Keratinocyte (primary cell): Measurements from ENCODE around the gene GABRR2. TPM values are rescaled to one million over a fixed set of nuclear protein-coding genes. Genes with fewer than 3 reads are reported as not detected.

ENCODE experiments used
- DNase-seq: peaks from one replicate; pipeline ENCODE4 v3.0.0-alpha.2; 2011; ENCODE audit warnings: low read depth, missing footprints, low spot score
- FAIRE-seq: peaks from 2 replicates; lab custom pipeline; 2011; peaks lifted over from hg19 to GRCh38; lab: Jason Lieb, UNC
- H2AFZ ChIP-seq: 2 replicates; pipeline ENCODE4 v1.6.0; 2012; ENCODE audit warnings: low read length, control low read depth, inconsistent platforms; ENCODE audit not compliant: control insufficient read depth
- H3K27ac ChIP-seq: 2 replicates; pipeline ENCODE4 v1.5.1; 2011; ENCODE audit warnings: low read length; ENCODE audit not compliant: control insufficient read depth, insufficient read depth
- H3K27me3 ChIP-seq: 3 replicates; pipeline ENCODE4 v1.6.0; 2011; ENCODE audit warnings: low read length; ENCODE audit not compliant: control insufficient read depth, insufficient read depth; ENCODE audit errors: extremely low read depth
- H3K36me3 ChIP-seq, 2 experiments: 2 replicates in 1 of 2; 3 replicates in 1 of 2; pipeline ENCODE4 v1.5.1; 2011; ENCODE audit warnings: low read length in 2 of 2, mild to moderate bottlenecking in 1 of 2; ENCODE audit not compliant: control insufficient read depth in 2 of 2, insufficient read depth in 2 of 2; ENCODE audit errors: extremely low read depth in 1 of 2
- H3K4me1 ChIP-seq: 3 replicates; pipeline ENCODE4 v1.5.1; 2011; ENCODE audit warnings: low read length; ENCODE audit not compliant: control insufficient read depth, insufficient read depth; ENCODE audit errors: extremely low read depth
- H3K4me2 ChIP-seq: 3 replicates; pipeline ENCODE4 v1.6.0; 2011; ENCODE audit warnings: low read depth, low read length; ENCODE audit not compliant: control insufficient read depth, insufficient read depth; ENCODE audit errors: extremely low read depth
- H3K4me3 ChIP-seq, 3 experiments: fragments of 200-600 bp in 1 of 3; sonication (generic) in 1 of 3; 2 replicates in 2 of 3; 3 replicates in 1 of 3; pipeline ENCODE4 v1.5.1; 2011 to 2016; ENCODE audit warnings: low read length in 3 of 3, mild to moderate bottlenecking in 3 of 3, control low read depth in 2 of 3, inconsistent platforms in 1 of 3, low read depth in 1 of 3, mixed read lengths in 1 of 3, mixed run types in 1 of 3, moderate library complexity in 1 of 3; ENCODE audit not compliant: control insufficient read depth in 2 of 3, insufficient read depth in 2 of 3; ENCODE audit errors: extremely low read depth in 1 of 3
- H3K79me2 ChIP-seq: 2 replicates; pipeline ENCODE4 v1.6.0; 2012; ENCODE audit warnings: low read length; ENCODE audit not compliant: control insufficient read depth, insufficient read depth
- H3K9ac ChIP-seq: 3 replicates; pipeline ENCODE4 v1.6.0; 2011; ENCODE audit warnings: low read length; ENCODE audit not compliant: control insufficient read depth, insufficient read depth; ENCODE audit errors: extremely low read depth
- H3K9me1 ChIP-seq: 3 replicates; pipeline ENCODE4 v1.6.0; 2011; ENCODE audit warnings: low read length; ENCODE audit not compliant: control insufficient read depth, insufficient read depth; ENCODE audit errors: extremely low read depth
- H3K9me3 ChIP-seq: 2 replicates; pipeline ENCODE4 v1.5.1; 2012; ENCODE audit warnings: low read depth, low read length; ENCODE audit not compliant: control insufficient read depth
- H4K20me1 ChIP-seq: 3 replicates; pipeline ENCODE4 v1.6.0; 2011; ENCODE audit warnings: low read length; ENCODE audit not compliant: control insufficient read depth, insufficient read depth; ENCODE audit errors: extremely low read depth
- EZH2 ChIP-seq: IDR thresholded peaks from one replicate; pipeline ENCODE4 v1.6.1; 2012; ENCODE audit warnings: inconsistent platforms, mild to moderate bottlenecking, low read length, moderate library complexity
- dilution Hi-C: fragments of 300-500 bp; cut with MboI; formaldehyde crosslinking; loops from one replicate; pipeline ENCODE4 v1.7.0; 2020; ENCODE audit warnings: low sequenced_read_pairs; ENCODE audit not compliant: extremely low pct_ligation_motif_present
- polyA plus RNA-seq, 5 experiments: library from polyadenylated mRNA; depleted of rRNA in 3 of 5; stranded (reverse) in 3 of 5; stranded (forward) in 1 of 5; unstranded in 1 of 5; fragments of >200 nt; gene quantifications; 1 replicate in 1 of 5; 2 replicates in 3 of 5; 3 replicates in 1 of 5; pipeline versions ENCODE4 v1.2.1 to v1.2.3, GENCODE V29; 2011 to 2012; ENCODE audit warnings: missing spikeins in 2 of 5, low read depth in 1 of 5, low replicate concordance in 1 of 5
- TF ChIP-seq, protein P1 (sequence below), 3 experiments: IDR thresholded peaks in 1 of 3; conservative IDR thresholded peaks in 1 of 3; optimal IDR thresholded peaks in 1 of 3; 2 replicates in 2 of 3; 3 replicates in 1 of 3; pipeline versions ENCODE3 to v1.5.1; 2011; ENCODE audit warnings: low read length in 3 of 3, mild to moderate bottlenecking in 3 of 3, moderate library complexity in 2 of 3, control low read depth in 1 of 3, inconsistent platforms in 1 of 3; ENCODE audit not compliant: insufficient read depth in 2 of 3; ENCODE audit errors: extremely low read depth in 1 of 3

The GABRR2 gene
- polyA plus RNA-seq, 1 donor (not counting 4 experiments of a cell fraction or from before 2014, with no cell fraction given) = 0.03 TPM

DNA sequence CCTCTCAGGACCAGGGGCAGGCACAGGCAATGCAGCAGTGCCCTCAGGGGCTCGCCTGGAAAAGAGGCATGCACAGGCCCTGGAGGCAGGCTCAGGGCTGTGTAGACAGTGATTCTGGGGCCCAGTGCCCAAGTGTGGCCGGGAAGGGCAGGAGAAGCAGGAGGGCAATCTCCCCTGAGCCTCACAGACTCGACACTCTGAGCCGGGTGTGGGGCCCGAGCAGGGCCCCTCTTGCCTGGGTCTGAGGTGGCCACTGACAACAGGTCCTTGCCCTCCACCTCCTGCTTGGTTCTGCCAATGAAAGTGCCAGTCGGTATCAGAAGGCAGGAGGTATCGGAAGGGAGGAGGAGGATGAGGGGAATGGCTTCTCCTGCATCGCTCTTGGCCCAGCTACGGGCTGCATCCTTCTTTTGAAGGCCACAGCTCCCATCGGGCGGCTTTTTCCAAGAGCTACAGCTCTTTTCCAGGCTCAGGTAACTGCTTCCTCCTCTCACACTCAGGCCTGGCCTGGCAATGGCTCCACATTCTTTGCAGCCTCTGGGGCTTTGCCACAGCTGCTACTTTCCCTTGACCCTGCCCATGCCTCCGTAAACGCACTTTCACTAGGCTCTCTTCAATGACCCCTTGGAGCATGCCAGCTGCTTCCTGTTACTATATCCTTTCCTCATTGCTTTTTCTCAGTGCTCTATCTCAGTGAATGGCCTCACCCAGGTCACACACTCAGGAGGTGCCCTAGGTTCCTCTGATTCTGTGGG is 24.5 kb downstream of the GABRR2 start:
- dilution Hi-C loops = no loop called here
- DNase-seq = no peak
- TF ChIP-seq, protein P1, sequence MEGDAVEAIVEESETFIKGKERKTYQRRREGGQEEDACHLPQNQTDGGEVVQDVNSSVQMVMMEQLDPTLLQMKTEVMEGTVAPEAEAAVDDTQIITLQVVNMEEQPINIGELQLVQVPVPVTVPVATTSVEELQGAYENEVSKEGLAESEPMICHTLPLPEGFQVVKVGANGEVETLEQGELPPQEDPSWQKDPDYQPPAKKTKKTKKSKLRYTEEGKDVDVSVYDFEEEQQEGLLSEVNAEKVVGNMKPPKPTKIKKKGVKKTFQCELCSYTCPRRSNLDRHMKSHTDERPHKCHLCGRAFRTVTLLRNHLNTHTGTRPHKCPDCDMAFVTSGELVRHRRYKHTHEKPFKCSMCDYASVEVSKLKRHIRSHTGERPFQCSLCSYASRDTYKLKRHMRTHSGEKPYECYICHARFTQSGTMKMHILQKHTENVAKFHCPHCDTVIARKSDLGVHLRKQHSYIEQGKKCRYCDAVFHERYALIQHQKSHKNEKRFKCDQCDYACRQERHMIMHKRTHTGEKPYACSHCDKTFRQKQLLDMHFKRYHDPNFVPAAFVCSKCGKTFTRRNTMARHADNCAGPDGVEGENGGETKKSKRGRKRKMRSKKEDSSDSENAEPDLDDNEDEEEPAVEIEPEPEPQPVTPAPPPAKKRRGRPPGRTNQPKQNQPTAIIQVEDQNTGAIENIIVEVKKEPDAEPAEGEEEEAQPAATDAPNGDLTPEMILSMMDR (optimal IDR thresholded peaks at IDR 0.05 in 1 of 3, IDR thresholded peaks at IDR 0.05 in 1 of 3, conservative IDR thresholded peaks at IDR 0.05 in 1 of 3; ENCODE audit: extremely low read depth in 1 of 3, insufficient read depth in 2 of 3, low read length in 3 of 3) = no peak
- H3K9ac ChIP-seq = no peak overlapping the region
- no peaks in the 10 kb centered on the region for H3K79me2 ChIP-seq
- no peaks in the 10 kb centered on the region for H3K9me1 ChIP-seq
- no peaks in the 10 kb centered on the region for H3K9me3 ChIP-seq
- H3K4me2 ChIP-seq = no peak overlapping the region
- H3K36me3 ChIP-seq = no peaks in the 10 kb centered on the region
- no peak overlapping the region for H3K27ac ChIP-seq
- H3K4me3 ChIP-seq = no peak overlapping the region
- H3K27me3 ChIP-seq = peaks cover 53% of the 10 kb centered on the region
- H2AFZ ChIP-seq = no peak overlapping the region
- H4K20me1 ChIP-seq = no peaks in the 10 kb centered on the region
- H3K4me1 ChIP-seq = no peaks in the 10 kb centered on the region
- FAIRE-seq = no peak

DNA sequence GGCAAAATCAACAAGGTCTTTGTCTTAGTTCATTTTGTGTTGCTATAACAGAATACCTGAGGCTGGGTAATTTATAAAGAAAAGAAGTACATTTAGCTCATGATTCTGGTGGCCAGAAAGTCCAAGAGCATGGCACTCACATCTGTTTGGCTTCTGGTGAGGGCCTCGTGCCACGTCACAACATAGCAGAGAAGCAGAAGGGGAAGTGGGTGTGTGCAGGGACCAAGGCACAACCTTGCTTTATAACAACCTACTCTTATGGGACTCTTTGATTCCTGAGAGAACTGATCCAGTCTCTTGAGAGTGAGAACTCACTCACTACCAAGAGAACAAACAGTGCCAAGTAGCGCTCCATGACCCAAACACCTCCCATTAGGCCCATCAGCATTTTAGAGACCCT is 25.4 kb downstream of the GABRR2 start:
- FAIRE-seq = no peak
- Histone ChIP-seq H2AFZ (no peak overlapping the region), H3K36me3 (no peaks in the 10 kb centered on the region), H3K4me3 (no peak overlapping the region), H3K9me3 (no peaks in the 10 kb centered on the region), H3K27me3 (peaks cover 62% of the 10 kb centered on the region), H3K4me1 (no peaks in the 10 kb centered on the region), H3K9me1 (no peaks in the 10 kb centered on the region), H3K27ac (no peak overlapping the region), H3K4me2 (no peak overlapping the region), H4K20me1 (no peaks in the 10 kb centered on the region), H3K9ac (no peak overlapping the region), H3K79me2 (no peaks in the 10 kb centered on the region)
- no peak for DNase-seq
- dilution Hi-C loops = no loop called here
- TF ChIP-seq, protein P1 (optimal IDR thresholded peaks at IDR 0.05 in 1 of 3, IDR thresholded peaks at IDR 0.05 in 1 of 3, conservative IDR thresholded peaks at IDR 0.05 in 1 of 3; ENCODE audit: extremely low read depth in 1 of 3, insufficient read depth in 2 of 3, low read length in 3 of 3) = no peak
- TF ChIP-seq EZH2 = no peak
